Measurements from ENCODE around the gene PAMR1.

PAMR1 gene

DNA sequence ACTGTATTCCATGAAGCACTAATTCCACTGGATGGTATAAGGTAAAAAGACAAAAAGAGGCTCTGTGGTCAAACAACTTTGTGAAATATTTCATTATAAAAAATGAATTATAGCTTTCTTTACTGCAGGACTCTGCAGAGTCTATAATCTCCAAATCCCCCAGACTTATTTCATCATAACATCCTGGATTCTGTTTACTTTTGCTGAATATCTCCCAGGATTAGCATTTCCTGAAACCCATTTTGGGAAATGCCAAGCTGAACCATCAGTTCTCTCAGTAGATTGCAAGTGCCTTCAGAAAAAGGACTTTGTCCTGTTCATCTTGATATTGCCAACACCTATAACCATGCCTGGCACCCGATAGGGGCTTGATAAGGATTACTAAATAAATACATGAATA is 7.9 kb downstream of the PAMR1 start:
- H3K4me1 ChIP-seq (ENCODE audit: insufficient read depth, insufficient read length): peaks cover 3% of the 10 kb centered on the region
- TF ChIP-seq ZNF274 (IDR thresholded peaks at IDR 0.05; ENCODE audit: low read depth, low read length) (no peak), SUZ12 (IDR thresholded peaks at IDR 0.05; ENCODE audit: extremely low read depth, insufficient read depth, insufficient read length) (no peak)
- H3K9me3 ChIP-seq (ENCODE audit: insufficient read depth, low read length): no peaks in the 10 kb centered on the region
- H3K4me3 ChIP-seq (ENCODE audit: insufficient read length, low read depth): no peak overlapping the region
- DNase-seq (ENCODE audit: low read depth, low spot score): no peak
- no peaks in the 10 kb centered on the region for H3K36me3 ChIP-seq (ENCODE audit: insufficient read depth, insufficient read length, low read length)
- H3K9ac ChIP-seq (ENCODE audit: insufficient read length, low read depth): no peak overlapping the region
- H3K27me3 ChIP-seq (ENCODE audit: insufficient read depth, insufficient read length): no peaks in the 10 kb centered on the region

DNA sequence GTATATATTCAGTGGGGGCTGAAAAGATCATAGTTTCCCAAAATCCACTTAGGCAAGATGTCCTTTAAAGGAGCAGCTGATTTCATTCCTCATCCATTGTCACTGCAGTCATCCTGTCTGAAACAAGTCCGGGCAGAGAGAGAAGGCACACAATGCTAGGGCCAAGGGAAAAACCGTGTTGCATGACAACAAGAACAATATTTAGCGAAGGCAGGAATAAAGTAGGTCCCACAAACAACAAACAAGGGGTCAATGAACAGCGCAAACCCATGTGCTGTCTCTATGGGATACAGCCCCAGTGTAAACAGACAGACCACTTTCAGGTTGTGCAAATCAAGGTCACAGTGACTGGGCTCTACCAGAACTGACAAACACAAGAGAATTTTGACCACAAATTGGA is 9.0 kb downstream of the PAMR1 start:
- Histone ChIP-seq H3K4me3 (ENCODE audit: insufficient read length, low read depth) (no peak overlapping the region), H3K36me3 (ENCODE audit: insufficient read depth, insufficient read length, low read length) (no peaks in the 10 kb centered on the region), H3K9ac (ENCODE audit: insufficient read length, low read depth) (no peak overlapping the region), H3K27me3 (ENCODE audit: insufficient read depth, insufficient read length) (no peaks in the 10 kb centered on the region), H3K9me3 (ENCODE audit: insufficient read depth, low read length) (no peaks in the 10 kb centered on the region), H3K4me1 (ENCODE audit: insufficient read depth, insufficient read length) (peaks cover 3% of the 10 kb centered on the region)
- TF ChIP-seq SUZ12 (IDR thresholded peaks at IDR 0.05; ENCODE audit: extremely low read depth, insufficient read depth, insufficient read length) (no peak), YY1 (IDR thresholded peaks at IDR 0.05; ENCODE audit: insufficient read depth, insufficient read length) (no peak), ZNF274 (IDR thresholded peaks at IDR 0.05; ENCODE audit: low read depth, low read length) (no peak)
- no peak for DNase-seq (ENCODE audit: low read depth, low spot score)

DNA sequence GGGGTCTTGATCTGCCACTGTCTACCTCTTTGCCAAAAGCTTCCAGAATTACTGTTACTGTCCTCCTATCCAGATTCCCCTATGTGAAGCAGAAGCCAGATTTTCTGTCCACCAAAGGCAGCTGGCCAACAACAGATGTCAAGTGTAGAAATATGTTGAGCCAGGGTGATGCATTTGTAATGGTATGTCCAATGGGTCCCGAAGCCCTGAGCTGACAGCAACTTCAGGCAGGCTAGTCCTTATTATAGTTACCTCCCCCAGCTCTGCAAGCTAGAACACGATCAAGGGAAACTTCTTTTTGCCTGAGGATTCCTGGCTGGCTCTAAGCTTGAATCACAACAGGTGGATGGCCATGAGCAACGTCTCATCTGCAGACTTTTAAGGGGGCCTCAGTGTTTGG is 10.2 kb downstream of the PAMR1 start:
- Histone ChIP-seq H3K4me1 (ENCODE audit: insufficient read depth, insufficient read length) (peaks cover under 1% of the 10 kb centered on the region), H3K4me3 (ENCODE audit: insufficient read length, low read depth) (no peak overlapping the region), H3K9ac (ENCODE audit: insufficient read length, low read depth) (no peak overlapping the region), H3K36me3 (ENCODE audit: insufficient read depth, insufficient read length, low read length) (no peaks in the 10 kb centered on the region), H3K9me3 (ENCODE audit: insufficient read depth, low read length) (no peaks in the 10 kb centered on the region), H3K27me3 (ENCODE audit: insufficient read depth, insufficient read length) (no peaks in the 10 kb centered on the region)
- TF ChIP-seq YY1 (IDR thresholded peaks at IDR 0.05; ENCODE audit: insufficient read depth, insufficient read length) (no peak), SUZ12 (IDR thresholded peaks at IDR 0.05; ENCODE audit: extremely low read depth, insufficient read depth, insufficient read length) (no peak), ZNF274 (IDR thresholded peaks at IDR 0.05; ENCODE audit: low read depth, low read length) (no peak)
- DNase-seq (ENCODE audit: low read depth, low spot score): no peak

DNA sequence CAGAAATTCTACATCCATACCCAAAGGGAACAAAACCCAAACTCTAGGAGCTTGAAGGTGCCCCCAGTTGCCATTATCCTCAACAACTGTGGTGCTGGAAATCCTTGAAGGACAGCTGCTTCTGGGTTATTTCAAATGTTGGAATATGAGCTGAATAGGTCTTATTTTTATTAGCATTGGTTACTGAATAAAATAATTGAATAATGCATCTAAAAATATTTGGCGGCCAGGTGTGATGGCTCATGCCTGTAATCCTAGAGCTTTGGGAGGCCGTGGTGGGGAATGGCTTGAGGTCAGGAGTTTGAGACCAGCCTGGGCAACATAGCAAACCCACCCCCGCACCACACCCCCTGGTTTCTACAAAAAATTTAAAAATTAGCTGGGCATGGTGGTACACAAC is 10.9 kb downstream of the PAMR1 start:
- TF ChIP-seq ZNF274 (IDR thresholded peaks at IDR 0.05; ENCODE audit: low read depth, low read length): no peak
- no peak for TF ChIP-seq SUZ12 (IDR thresholded peaks at IDR 0.05; ENCODE audit: extremely low read depth, insufficient read depth, insufficient read length)
- no peak for TF ChIP-seq YY1 (IDR thresholded peaks at IDR 0.05; ENCODE audit: insufficient read depth, insufficient read length)
- no peaks in the 10 kb centered on the region for H3K36me3 ChIP-seq (ENCODE audit: insufficient read depth, insufficient read length, low read length)
- no peak overlapping the region for H3K4me3 ChIP-seq (ENCODE audit: insufficient read length, low read depth)
- no peaks in the 10 kb centered on the region for H3K4me1 ChIP-seq (ENCODE audit: insufficient read depth, insufficient read length)
- DNase-seq (ENCODE audit: low read depth, low spot score): no peak
- no peaks in the 10 kb centered on the region for H3K9me3 ChIP-seq (ENCODE audit: insufficient read depth, low read length)
- H3K27me3 ChIP-seq (ENCODE audit: insufficient read depth, insufficient read length): no peaks in the 10 kb centered on the region
- H3K9ac ChIP-seq (ENCODE audit: insufficient read length, low read depth): no peak overlapping the region

DNA sequence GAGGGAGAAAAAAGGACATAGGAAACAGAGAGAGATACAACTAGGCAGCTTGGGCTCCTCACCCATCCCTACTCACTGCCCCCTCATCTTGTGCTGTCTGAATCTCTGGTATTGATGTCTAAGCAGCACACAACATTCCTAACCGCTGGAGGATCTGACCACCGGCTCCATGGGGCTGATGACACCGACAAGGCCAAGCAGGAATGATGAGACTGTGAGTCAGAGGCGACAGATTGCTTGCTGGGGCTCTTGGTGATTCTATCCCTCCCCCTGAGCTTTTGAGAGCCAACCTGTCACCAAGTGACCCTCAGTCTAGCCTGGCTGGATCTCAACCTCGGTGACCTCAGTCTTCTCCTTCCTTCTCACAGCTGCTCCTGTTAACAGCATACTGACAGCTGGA is 13.8 kb downstream of the PAMR1 start:
- Histone ChIP-seq H3K9me3 (ENCODE audit: insufficient read depth, low read length) (peaks cover 10% of the 10 kb centered on the region), H3K4me1 (ENCODE audit: insufficient read depth, insufficient read length) (no peaks in the 10 kb centered on the region), H3K27me3 (ENCODE audit: insufficient read depth, insufficient read length) (no peaks in the 10 kb centered on the region), H3K9ac (ENCODE audit: insufficient read length, low read depth) (no peak overlapping the region), H3K4me3 (ENCODE audit: insufficient read length, low read depth) (no peak overlapping the region), H3K36me3 (ENCODE audit: insufficient read depth, insufficient read length, low read length) (no peaks in the 10 kb centered on the region)
- TF ChIP-seq ZNF274 (IDR thresholded peaks at IDR 0.05; ENCODE audit: low read depth, low read length): no peak
- TF ChIP-seq YY1 (IDR thresholded peaks at IDR 0.05; ENCODE audit: insufficient read depth, insufficient read length): no peak
- TF ChIP-seq SUZ12 (IDR thresholded peaks at IDR 0.05; ENCODE audit: extremely low read depth, insufficient read depth, insufficient read length): no peak
- DNase-seq (ENCODE audit: low read depth, low spot score): no peak

DNA sequence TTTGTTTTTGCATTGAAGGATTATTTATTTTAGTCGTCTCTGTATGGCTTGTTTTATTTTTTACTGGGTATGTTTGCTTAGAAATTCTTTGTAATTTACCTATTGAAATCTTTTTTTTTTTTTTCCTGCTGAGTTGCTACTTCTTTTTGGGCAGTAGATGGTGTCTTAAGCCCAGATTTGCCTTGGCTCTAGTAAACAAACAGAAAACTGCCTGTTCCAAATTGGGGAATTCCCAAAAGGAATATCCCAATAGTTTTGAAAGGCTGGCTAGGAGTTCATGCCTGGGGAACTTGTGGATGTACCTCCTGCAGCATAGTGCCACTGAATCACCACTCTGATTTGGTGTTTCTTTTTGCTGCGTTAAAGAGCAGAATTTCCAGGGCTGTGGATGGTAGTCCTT is 17.7 kb downstream of the PAMR1 start:
- Histone ChIP-seq H3K4me1 (ENCODE audit: insufficient read depth, insufficient read length) (no peaks in the 10 kb centered on the region), H3K4me3 (ENCODE audit: insufficient read length, low read depth) (no peak overlapping the region), H3K36me3 (ENCODE audit: insufficient read depth, insufficient read length, low read length) (no peaks in the 10 kb centered on the region), H3K27me3 (ENCODE audit: insufficient read depth, insufficient read length) (no peaks in the 10 kb centered on the region), H3K9ac (ENCODE audit: insufficient read length, low read depth) (no peak overlapping the region), H3K9me3 (ENCODE audit: insufficient read depth, low read length) (peaks cover 22% of the 10 kb centered on the region)
- DNase-seq (ENCODE audit: low read depth, low spot score): no peak
- TF ChIP-seq SUZ12 (IDR thresholded peaks at IDR 0.05; ENCODE audit: extremely low read depth, insufficient read depth, insufficient read length) (no peak), ZNF274 (IDR thresholded peaks at IDR 0.05; ENCODE audit: low read depth, low read length) (no peak), YY1 (IDR thresholded peaks at IDR 0.05; ENCODE audit: insufficient read depth, insufficient read length) (no peak)

DNA sequence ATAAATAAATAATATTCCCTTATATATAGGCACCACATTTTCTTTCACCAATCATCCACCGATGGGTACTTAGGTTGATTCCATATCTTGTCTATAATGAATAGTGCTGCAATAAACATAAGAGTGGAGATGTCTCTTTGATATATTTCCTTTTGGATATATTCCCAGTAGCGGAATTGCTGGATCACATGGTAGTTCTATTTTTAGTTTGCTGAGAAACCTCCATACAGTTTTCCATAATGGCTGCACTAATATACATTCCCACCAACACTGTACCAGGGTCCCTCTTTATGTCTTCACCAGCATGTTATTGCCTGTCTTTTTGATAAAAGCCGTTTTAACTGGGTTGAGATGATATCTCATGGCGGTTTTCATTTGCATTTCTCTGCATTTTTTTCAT is 23.6 kb downstream of the PAMR1 start:
- DNase-seq (ENCODE audit: low read depth, low spot score): no peak
- no peak overlapping the region for H3K4me3 ChIP-seq (ENCODE audit: insufficient read length, low read depth)
- no peaks in the 10 kb centered on the region for H3K36me3 ChIP-seq (ENCODE audit: insufficient read depth, insufficient read length, low read length)
- H3K4me1 ChIP-seq (ENCODE audit: insufficient read depth, insufficient read length): no peaks in the 10 kb centered on the region
- H3K9ac ChIP-seq (ENCODE audit: insufficient read length, low read depth): no peak overlapping the region
- H3K27me3 ChIP-seq (ENCODE audit: insufficient read depth, insufficient read length): no peaks in the 10 kb centered on the region
- TF ChIP-seq SUZ12 (IDR thresholded peaks at IDR 0.05; ENCODE audit: extremely low read depth, insufficient read depth, insufficient read length): no peak
- TF ChIP-seq ZNF274 (IDR thresholded peaks at IDR 0.05; ENCODE audit: low read depth, low read length): no peak
- TF ChIP-seq YY1 (IDR thresholded peaks at IDR 0.05; ENCODE audit: insufficient read depth, insufficient read length): no peak
- peaks cover 14% of the 10 kb centered on the region for H3K9me3 ChIP-seq (ENCODE audit: insufficient read depth, low read length)

DNA sequence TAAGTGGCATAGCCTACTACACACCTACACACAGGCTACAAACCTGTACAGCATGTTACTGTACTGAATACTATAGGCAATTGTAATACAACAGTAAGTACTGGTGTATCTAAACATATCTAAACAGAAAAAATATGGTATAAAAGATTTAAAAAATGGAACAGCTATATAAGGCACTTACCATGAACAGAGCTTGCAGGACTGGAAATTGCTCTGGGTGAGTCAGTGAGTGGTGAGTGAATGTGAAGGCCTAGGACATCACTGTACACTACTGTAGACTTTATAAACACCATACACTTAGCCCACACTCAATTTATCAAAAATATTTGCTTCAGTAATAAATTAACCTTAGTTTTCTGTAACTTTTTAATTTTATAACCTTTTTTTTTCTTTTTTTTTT is 24.7 kb downstream of the PAMR1 start:
- no peak for TF ChIP-seq ZNF274 (IDR thresholded peaks at IDR 0.05; ENCODE audit: low read depth, low read length)
- TF ChIP-seq SUZ12 (IDR thresholded peaks at IDR 0.05; ENCODE audit: extremely low read depth, insufficient read depth, insufficient read length): no peak
- TF ChIP-seq YY1 (IDR thresholded peaks at IDR 0.05; ENCODE audit: insufficient read depth, insufficient read length): no peak
- no peak for DNase-seq (ENCODE audit: low read depth, low spot score)
- H3K9me3 ChIP-seq (ENCODE audit: insufficient read depth, low read length): peaks cover 7% of the 10 kb centered on the region; the same call in 1 of the 2 replicates
- no peaks in the 10 kb centered on the region for H3K4me1 ChIP-seq (ENCODE audit: insufficient read depth, insufficient read length)
- H3K9ac ChIP-seq (ENCODE audit: insufficient read length, low read depth): no peak overlapping the region
- H3K4me3 ChIP-seq (ENCODE audit: insufficient read length, low read depth): no peak overlapping the region
- no peaks in the 10 kb centered on the region for H3K36me3 ChIP-seq (ENCODE audit: insufficient read depth, insufficient read length, low read length)
- H3K27me3 ChIP-seq (ENCODE audit: insufficient read depth, insufficient read length): no peaks in the 10 kb centered on the region

All from NT2/D1 (cell line).